IMR-90 (cell line): Measurements from ENCODE around the gene LLGL2. TPM values are rescaled to one million over a fixed set of nuclear protein-coding genes. Genes with fewer than 3 reads are reported as not detected.

ENCODE experiments used
- ATAC-seq: fragments of 200-7000 bp; cut with Tn5 transposase; 2 replicates; pipeline ENCODE4 v1.9.1; 2020; ENCODE audit warnings: low read depth, mild to moderate bottlenecking, moderate library complexity
- BruUV-seq: library from RNA; stranded (reverse); fragments of 400-500 nt; replicated peaks from 2 replicates; lab custom pipeline; 2021; lab: Mats Ljungman, UMichigan
- CTCF ChIA-PET: fragments of 300-600 bp; formaldehyde crosslinking; extraction: SDS; loops from one replicate; lab custom pipeline; 2021; ENCODE audit warnings: antibody characterized with exemption; lab: Yijun Ruan, JAX
- POLR2A ChIA-PET: fragments of 300-600 bp; sonication (Branson Sonifier 250); formaldehyde crosslinking; loops from one replicate; lab custom pipeline; 2022; ENCODE audit warnings: antibody characterized with exemption; ENCODE audit not compliant: unreplicated experiment; lab: Charles Lee
- DNase-seq: peaks from one replicate; pipeline ENCODE4 v3.0.0; 2013
- H2AFZ ChIP-seq: replicated peaks from 2 replicates; pipeline ENCODE3; 2013; ENCODE audit warnings: low read length, mild to moderate bottlenecking; ENCODE audit not compliant: poor library complexity
- H2AK5ac ChIP-seq: 2 replicates; pipeline ENCODE4 v1.6.1; 2013; ENCODE audit warnings: low read depth, low read length, inconsistent platforms
- H2AK9ac ChIP-seq: replicated peaks from 2 replicates; pipeline ENCODE3; 2013; ENCODE audit warnings: mild to moderate bottlenecking, low read depth, low read length, moderate library complexity; ENCODE audit not compliant: poor library complexity
- H2BK120ac ChIP-seq: 2 replicates; pipeline ENCODE4 v1.6.1; 2013; ENCODE audit warnings: low read depth, low read length, inconsistent platforms
- H2BK15ac ChIP-seq: 3 replicates; pipeline ENCODE4 v1.6.1; 2013; ENCODE audit warnings: low read depth, low read length, inconsistent platforms
- H2BK20ac ChIP-seq: 2 replicates; pipeline ENCODE4 v1.6.1; 2013; ENCODE audit warnings: low read depth, mild to moderate bottlenecking, inconsistent platforms, low read length, moderate library complexity
- H2BK5ac ChIP-seq: 2 replicates; pipeline ENCODE4 v1.6.1; 2013; ENCODE audit warnings: mild to moderate bottlenecking, low read depth, low read length, inconsistent platforms; ENCODE audit not compliant: poor library complexity, severe bottlenecking
- H3K14ac ChIP-seq: replicated peaks from 2 replicates; pipeline ENCODE4 v1.6.1; 2013; ENCODE audit warnings: low read depth, low read length, inconsistent platforms
- H3K18ac ChIP-seq: 2 replicates; pipeline ENCODE4 v1.6.1; 2013; ENCODE audit warnings: low read depth, low read length, control low read depth
- H3K23ac ChIP-seq: 2 replicates; pipeline ENCODE4 v1.6.1; 2013; ENCODE audit warnings: low read depth, low read length, inconsistent platforms
- H3K27ac ChIP-seq: 2 replicates; pipeline ENCODE4 v1.5.1; 2013; ENCODE audit warnings: mild to moderate bottlenecking, control low read depth, low read length; ENCODE audit not compliant: insufficient read depth
- H3K27me3 ChIP-seq: 2 replicates; pipeline ENCODE4 v1.6.1; 2013; ENCODE audit warnings: low read length; ENCODE audit not compliant: control insufficient read depth, insufficient read depth
- H3K36me3 ChIP-seq: 2 replicates; pipeline ENCODE4 v1.6.1; 2013; ENCODE audit warnings: low read length, mixed read lengths; ENCODE audit not compliant: control insufficient read depth, insufficient read depth
- H3K4ac ChIP-seq: 2 replicates; pipeline ENCODE4 v1.6.1; 2013; ENCODE audit warnings: low read depth, low read length, inconsistent platforms
- H3K4me1 ChIP-seq: 2 replicates; pipeline ENCODE4 v1.6.1; 2013; ENCODE audit warnings: low read length, mixed read lengths; ENCODE audit not compliant: control insufficient read depth, insufficient read depth
- H3K4me2 ChIP-seq: 2 replicates; pipeline ENCODE4 v1.6.1; 2013; ENCODE audit warnings: low read depth, mild to moderate bottlenecking, control low read depth, low read length, moderate library complexity
- H3K4me3 ChIP-seq: 2 replicates; pipeline ENCODE4 v1.5.1; 2013; ENCODE audit warnings: low read depth, mild to moderate bottlenecking, control low read depth, low read length, moderate library complexity; ENCODE audit not compliant: insufficient read depth
- H3K56ac ChIP-seq: 2 replicates; pipeline ENCODE4 v1.6.1; 2013; ENCODE audit warnings: low read length, inconsistent platforms; ENCODE audit not compliant: insufficient read depth; ENCODE audit errors: extremely low read depth
- H3K79me1 ChIP-seq, 2 experiments: 2 replicates each; pipeline ENCODE4 v1.6.1; 2013; ENCODE audit warnings: low read length in 2 of 2, inconsistent platforms in 1 of 2, low read depth in 1 of 2
- H3K9ac ChIP-seq: 2 replicates; pipeline ENCODE4 v1.6.1; 2013; ENCODE audit warnings: low read depth, low read length, control low read depth
- H3K9me1 ChIP-seq: 2 replicates; pipeline ENCODE4 v1.6.1; 2013; ENCODE audit warnings: low read length, inconsistent platforms; ENCODE audit not compliant: insufficient read depth
- H3K9me3 ChIP-seq: 2 replicates; pipeline ENCODE4 v1.6.1; 2013; ENCODE audit warnings: low read length; ENCODE audit not compliant: control insufficient read depth, insufficient read depth
- H4K20me1 ChIP-seq: 2 replicates; pipeline ENCODE4 v1.6.1; 2013; ENCODE audit warnings: low read length, inconsistent platforms; ENCODE audit not compliant: insufficient read depth
- H4K5ac ChIP-seq: 2 replicates; pipeline ENCODE4 v1.6.1; 2013; ENCODE audit warnings: mild to moderate bottlenecking, low read depth, low read length, control low read depth
- H4K8ac ChIP-seq, 2 experiments: 2 replicates each; pipeline ENCODE4 v1.6.1; 2013; ENCODE audit warnings: low read depth in 2 of 2, low read length in 2 of 2, control low read depth in 1 of 2, inconsistent platforms in 1 of 2
- H4K91ac ChIP-seq: 2 replicates; pipeline ENCODE4 v1.6.1; 2013; ENCODE audit warnings: low read depth, low read length, inconsistent platforms; ENCODE audit not compliant: insufficient read depth
- BHLHE40 ChIP-seq: fragments of 150-350 bp; IDR thresholded peaks from 2 replicates; pipeline ENCODE4 v1.6.1; 2016; ENCODE audit warnings: mild to moderate bottlenecking, low read depth, low read length
- CEBPB ChIP-seq: IDR thresholded peaks from 2 replicates; pipeline ENCODE4 v1.6.1; 2012; ENCODE audit warnings: low read depth, low read length, improper control_type of control experiment
- CHD1 ChIP-seq: IDR thresholded peaks from 2 replicates; pipeline ENCODE4 v1.6.1; 2012; ENCODE audit warnings: low read depth, low read length, improper control_type of control experiment
- FOS ChIP-seq: fragments of 150-350 bp; IDR thresholded peaks from 2 replicates; pipeline ENCODE4 v1.6.1; 2016; ENCODE audit warnings: low read depth, low read length
- MAFK ChIP-seq: IDR thresholded peaks from 2 replicates; pipeline ENCODE4 v1.6.1; 2012; ENCODE audit warnings: low read depth, low read length, improper control_type of control experiment
- MAZ ChIP-seq: IDR thresholded peaks from 2 replicates; pipeline ENCODE4 v1.6.1; 2012; ENCODE audit warnings: low read depth, mild to moderate bottlenecking, low read length, improper control_type of control experiment, moderate library complexity, borderline replicate concordance
- MXI1 ChIP-seq: IDR thresholded peaks from 2 replicates; pipeline ENCODE4 v1.6.1; 2012; ENCODE audit warnings: low read depth, mild to moderate bottlenecking, low read length, moderate library complexity, borderline replicate concordance
- NFE2L2 ChIP-seq: fragments of 150-350 bp; IDR thresholded peaks from 2 replicates; pipeline ENCODE4 v1.6.1; 2016; ENCODE audit warnings: low read depth, mild to moderate bottlenecking, low read length
- POLR2A ChIP-seq: IDR thresholded peaks from 2 replicates; pipeline ENCODE4 v1.6.1; 2012; ENCODE audit warnings: mild to moderate bottlenecking, low read depth, low read length
- RAD21 ChIP-seq: IDR thresholded peaks from 2 replicates; pipeline ENCODE4 v1.6.1; 2012; ENCODE audit warnings: low read length, improper control_type of control experiment
- RCOR1 ChIP-seq: IDR thresholded peaks from 2 replicates; pipeline ENCODE4 v1.6.1; 2012; ENCODE audit warnings: mild to moderate bottlenecking, low read length, improper control_type of control experiment; ENCODE audit not compliant: insufficient replicate concordance
- RFX5 ChIP-seq: IDR thresholded peaks from 2 replicates; pipeline ENCODE4 v1.8.0; 2012; ENCODE audit warnings: low read depth, mild to moderate bottlenecking, low read length, moderate library complexity
- SMC3 ChIP-seq: fragments of 150-350 bp; IDR thresholded peaks from 2 replicates; pipeline ENCODE4 v1.6.1; 2016; ENCODE audit warnings: low read depth, mild to moderate bottlenecking, antibody characterized with exemption, low read length, moderate library complexity
- WGBS, 2 experiments: methylation state at CpG; one replicate each; pipeline versions ENCODE4 v1.1.5 to v1.1.7; 2013; ENCODE audit warnings: missing lambda C conversion rate in 2 of 2; ENCODE audit not compliant: insufficient read length in 1 of 2; ENCODE audit errors: extremely low coverage in 2 of 2; 5-methylcytosine and 5-hydroxymethylcytosine counted together
- dilution Hi-C: fragments of 300-500 bp; cut with HindIII; formaldehyde crosslinking; loops from one replicate; pipeline ENCODE4 v1.14.3; 2018; ENCODE audit warnings: low sequenced_read_pairs; ENCODE audit not compliant: unreplicated experiment
- in situ Hi-C: fragments of 300-500 bp; cut with MboI; formaldehyde crosslinking; loops from 3 replicates; pipeline ENCODE4 v1.14.3; 2019; ENCODE audit warnings: low sequenced_read_pairs, inconsistent platforms, mixed read lengths
- intact Hi-C: fragments of 100-400 bp; cut with micrococcal nuclease; formaldehyde crosslinking; loops from 2 replicates; pipeline ENCODE4 v1.10.0; 2022
- polyA plus RNA-seq, 3 experiments: library from polyadenylated mRNA; depleted of rRNA; stranded (reverse); fragments of >200 nt; gene quantifications; 2 replicates each; pipeline ENCODE4 v1.2.3, GENCODE V29; 2012; ENCODE audit warnings: low replicate concordance in 1 of 3
- total RNA-seq: library from RNA; depleted of rRNA; stranded (reverse); fragments of >200 nt; gene quantifications from 2 replicates; pipeline ENCODE4 v1.2.3, GENCODE V29; 2012
- TF ChIP-seq, protein P1 (sequence below): fragments of 150-350 bp; IDR thresholded peaks from 2 replicates; pipeline ENCODE4 v1.6.1; 2016; ENCODE audit warnings: low read depth, mild to moderate bottlenecking, low read length, moderate library complexity, borderline replicate concordance
- TF ChIP-seq, protein P2 (sequence below): fragments of 150-350 bp; IDR thresholded peaks from 2 replicates; pipeline ENCODE4 v1.6.1; 2017; ENCODE audit warnings: mild to moderate bottlenecking, antibody characterized with exemption, low read length, low read depth
- TF ChIP-seq, protein P3 (sequence below): conservative IDR thresholded peaks from 2 replicates; pipeline ENCODE4 v1.5.1; 2012; ENCODE audit warnings: mild to moderate bottlenecking, low read depth, low read length, improper control_type of control experiment

LLGL2 gene
- total and polyA plus RNA-seq, 2 of the 4 experiments (the other 2 are of a cell fraction), result 0.54 to 0.72 TPM

DNA sequence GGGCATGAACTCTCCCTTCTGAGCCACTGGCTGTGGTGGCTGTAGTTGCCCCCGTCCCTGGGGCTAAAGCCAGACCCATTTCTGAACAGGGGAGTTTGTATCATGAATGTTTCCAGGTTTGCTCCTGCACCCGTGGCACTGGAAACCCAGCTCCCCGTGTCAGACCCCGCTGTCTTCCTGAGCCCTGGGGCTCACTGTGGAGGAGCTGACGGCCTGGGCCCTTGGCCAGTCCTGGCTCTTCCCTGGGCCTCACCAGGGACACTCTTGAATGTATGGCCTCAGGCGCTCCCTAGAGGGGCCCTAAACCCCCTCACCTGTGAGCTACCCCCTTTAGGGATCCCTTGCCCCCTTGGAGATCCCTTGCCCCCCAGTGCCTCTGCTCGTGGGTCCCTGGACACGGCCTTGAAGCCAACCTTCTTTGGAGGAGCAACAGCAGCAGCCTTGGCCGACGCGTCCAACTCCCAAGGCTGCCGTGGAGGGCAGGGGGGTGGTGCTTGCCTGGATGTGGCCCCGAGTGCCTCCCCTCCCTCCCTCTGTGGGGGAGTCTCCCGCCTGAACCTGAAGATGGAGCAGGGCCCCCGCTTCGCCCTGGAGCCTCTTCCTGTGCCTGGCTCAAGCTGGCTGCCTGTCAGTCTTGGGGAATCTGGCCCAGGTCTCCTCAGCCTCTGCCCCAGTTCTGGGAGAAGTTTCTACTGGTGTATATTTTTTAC lies 26.0 kb upstream of the LLGL2 start:
- no TSS peak for BruUV-seq
- Histone ChIP-seq H3K23ac (no peak overlapping the region), H3K18ac (no peak overlapping the region), H3K9me3 (no peaks in the 10 kb centered on the region), H3K4me3 (no peak overlapping the region), H3K36me3 (peaks cover 49% of the 10 kb centered on the region), H2BK120ac (no peak overlapping the region), H4K20me1 (no peaks in the 10 kb centered on the region), H3K79me1 (no peaks in the 10 kb centered on the region), H4K5ac (no peak overlapping the region), H3K9ac (no peak overlapping the region), H2BK15ac (no peak overlapping the region), H3K4ac (no peak overlapping the region), H3K4me1 (no peaks in the 10 kb centered on the region), H3K9me1 (no peaks in the 10 kb centered on the region), H2AK5ac (no peak overlapping the region), H3K4me2 (no peak overlapping the region), H2AFZ (no peak overlapping the region), H2BK5ac (no peak overlapping the region), H3K27me3 (no peaks in the 10 kb centered on the region), H2BK20ac (no peak overlapping the region), H4K8ac (no peak overlapping the region), H3K27ac (no peak overlapping the region), H4K91ac (no peak overlapping the region), H3K56ac (no peak overlapping the region), H3K14ac (no peak overlapping the region), H2AK9ac (no peak overlapping the region)
- in situ Hi-C loops (no loop called here), dilution Hi-C loops (no loop called here), intact Hi-C loops (no loop called here)
- ATAC-seq (no peak), DNase-seq (no peak)
- WGBS, 2 experiments, result no CpG with 5 or more reads among the region's 16 CpGs
- ChIA-PET CTCF (no interaction called here), POLR2A (no interaction called here)
- TF ChIP-seq POLR2A, result no peak
- TF ChIP-seq SMC3, result no peak
- TF ChIP-seq CHD1, result no peak
- no peak for TF ChIP-seq MXI1
- TF ChIP-seq, protein P1, sequence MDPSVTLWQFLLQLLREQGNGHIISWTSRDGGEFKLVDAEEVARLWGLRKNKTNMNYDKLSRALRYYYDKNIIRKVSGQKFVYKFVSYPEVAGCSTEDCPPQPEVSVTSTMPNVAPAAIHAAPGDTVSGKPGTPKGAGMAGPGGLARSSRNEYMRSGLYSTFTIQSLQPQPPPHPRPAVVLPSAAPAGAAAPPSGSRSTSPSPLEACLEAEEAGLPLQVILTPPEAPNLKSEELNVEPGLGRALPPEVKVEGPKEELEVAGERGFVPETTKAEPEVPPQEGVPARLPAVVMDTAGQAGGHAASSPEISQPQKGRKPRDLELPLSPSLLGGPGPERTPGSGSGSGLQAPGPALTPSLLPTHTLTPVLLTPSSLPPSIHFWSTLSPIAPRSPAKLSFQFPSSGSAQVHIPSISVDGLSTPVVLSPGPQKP, result no peak
- no peak for TF ChIP-seq BHLHE40
- TF ChIP-seq, protein P2, sequence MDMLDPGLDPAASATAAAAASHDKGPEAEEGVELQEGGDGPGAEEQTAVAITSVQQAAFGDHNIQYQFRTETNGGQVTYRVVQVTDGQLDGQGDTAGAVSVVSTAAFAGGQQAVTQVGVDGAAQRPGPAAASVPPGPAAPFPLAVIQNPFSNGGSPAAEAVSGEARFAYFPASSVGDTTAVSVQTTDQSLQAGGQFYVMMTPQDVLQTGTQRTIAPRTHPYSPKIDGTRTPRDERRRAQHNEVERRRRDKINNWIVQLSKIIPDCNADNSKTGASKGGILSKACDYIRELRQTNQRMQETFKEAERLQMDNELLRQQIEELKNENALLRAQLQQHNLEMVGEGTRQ, result no peak
- no peak for TF ChIP-seq CEBPB
- TF ChIP-seq, protein P3, sequence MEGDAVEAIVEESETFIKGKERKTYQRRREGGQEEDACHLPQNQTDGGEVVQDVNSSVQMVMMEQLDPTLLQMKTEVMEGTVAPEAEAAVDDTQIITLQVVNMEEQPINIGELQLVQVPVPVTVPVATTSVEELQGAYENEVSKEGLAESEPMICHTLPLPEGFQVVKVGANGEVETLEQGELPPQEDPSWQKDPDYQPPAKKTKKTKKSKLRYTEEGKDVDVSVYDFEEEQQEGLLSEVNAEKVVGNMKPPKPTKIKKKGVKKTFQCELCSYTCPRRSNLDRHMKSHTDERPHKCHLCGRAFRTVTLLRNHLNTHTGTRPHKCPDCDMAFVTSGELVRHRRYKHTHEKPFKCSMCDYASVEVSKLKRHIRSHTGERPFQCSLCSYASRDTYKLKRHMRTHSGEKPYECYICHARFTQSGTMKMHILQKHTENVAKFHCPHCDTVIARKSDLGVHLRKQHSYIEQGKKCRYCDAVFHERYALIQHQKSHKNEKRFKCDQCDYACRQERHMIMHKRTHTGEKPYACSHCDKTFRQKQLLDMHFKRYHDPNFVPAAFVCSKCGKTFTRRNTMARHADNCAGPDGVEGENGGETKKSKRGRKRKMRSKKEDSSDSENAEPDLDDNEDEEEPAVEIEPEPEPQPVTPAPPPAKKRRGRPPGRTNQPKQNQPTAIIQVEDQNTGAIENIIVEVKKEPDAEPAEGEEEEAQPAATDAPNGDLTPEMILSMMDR, result no peak
- no peak for TF ChIP-seq MAFK
- no peak for TF ChIP-seq RAD21
- TF ChIP-seq RCOR1, result no peak
- TF ChIP-seq FOS, result no peak
- TF ChIP-seq MAZ, result no peak
- no peak for TF ChIP-seq NFE2L2
- no peak for TF ChIP-seq RFX5
